MM.1S (cell line): ENCODE results near the gene LRTM2.

Experiments used
- DNase-seq: peaks from one replicate; pipeline ENCODE4 v3.0.0-alpha.2; 2015
- H2AFZ ChIP-seq: fragments of 300-600 bp; sonication (generic); 2 replicates; pipeline ENCODE4 v1.6.0; 2016; ENCODE audit warnings: antibody characterized with exemption, low read length
- H3F3A ChIP-seq: fragments of 300-600 bp; sonication (generic); 2 replicates; pipeline ENCODE4 v1.6.1; 2016; ENCODE audit warnings: mild to moderate bottlenecking, antibody characterized with exemption, low read length, moderate library complexity, mixed read lengths; ENCODE audit not compliant: insufficient read depth
- H3K27ac ChIP-seq: fragments of 300-600 bp; sonication (generic); 2 replicates; pipeline ENCODE4 v1.5.1; 2016; ENCODE audit warnings: mild to moderate bottlenecking, low read length
- H3K27me3 ChIP-seq: fragments of 300-600 bp; sonication (generic); replicated peaks from 2 replicates; pipeline ENCODE4 v1.6.0; 2016; ENCODE audit warnings: low read length; ENCODE audit not compliant: insufficient read depth
- H3K36me3 ChIP-seq: fragments of 300-600 bp; sonication (generic); replicated peaks from 2 replicates; pipeline ENCODE4 v1.6.1; 2016; ENCODE audit warnings: mild to moderate bottlenecking, low read length, mixed read lengths; ENCODE audit not compliant: insufficient read depth
- H3K4me1 ChIP-seq: fragments of 300-600 bp; sonication (generic); 2 replicates; pipeline ENCODE4 v1.6.1; 2016; ENCODE audit warnings: low read length, mixed read lengths
- H3K4me2 ChIP-seq: fragments of 300-600 bp; sonication (generic); 2 replicates; pipeline ENCODE4 v1.6.0; 2016; ENCODE audit warnings: low read depth, low read length
- H3K4me3 ChIP-seq: fragments of 300-600 bp; sonication (generic); 2 replicates; pipeline ENCODE4 v1.5.1; 2016; ENCODE audit warnings: low read length, mixed read lengths
- H3K79me2 ChIP-seq: fragments of 300-600 bp; sonication (generic); 2 replicates; pipeline ENCODE4 v1.6.1; 2016; ENCODE audit warnings: mixed run types, low read length, mixed read lengths
- H3K9ac ChIP-seq: fragments of 300-600 bp; sonication (generic); 2 replicates; pipeline ENCODE4 v1.6.1; 2016; ENCODE audit warnings: low read length, mixed read lengths
- H3K9me2 ChIP-seq: fragments of 300-600 bp; sonication (generic); replicated peaks from 2 replicates; pipeline ENCODE4 v1.6.1; 2016; ENCODE audit warnings: mild to moderate bottlenecking, low read length, mixed read lengths; ENCODE audit not compliant: insufficient read depth
- H3K9me3 ChIP-seq: fragments of 300-600 bp; sonication (generic); replicated peaks from 2 replicates; pipeline ENCODE4 v1.6.1; 2016; ENCODE audit warnings: mild to moderate bottlenecking, low read length, mixed read lengths; ENCODE audit not compliant: insufficient read depth
- H4K20me1 ChIP-seq: fragments of 300-600 bp; sonication (generic); 2 replicates; pipeline ENCODE4 v1.6.1; 2016; ENCODE audit warnings: mild to moderate bottlenecking, low read length, moderate library complexity, mixed read lengths; ENCODE audit not compliant: insufficient read depth
- EZH2 ChIP-seq: fragments of 300-600 bp; sonication (generic); optimal IDR thresholded peaks from 2 replicates; pipeline ENCODE3; 2017; ENCODE audit warnings: low read depth, mild to moderate bottlenecking, antibody characterized with exemption, low read length, mixed read lengths
- EZH2phosphoT487 ChIP-seq: fragments of 300-600 bp; sonication (generic); IDR thresholded peaks from 2 replicates; pipeline ENCODE4 v1.6.1; 2018; ENCODE audit warnings: antibody characterized with exemption, low read length
- TF ChIP-seq, protein P1 (sequence below): fragments of 300-600 bp; sonication (generic); IDR thresholded peaks from 2 replicates; pipeline ENCODE4 v1.5.1; 2016; ENCODE audit warnings: antibody characterized with exemption, low read length, mixed read lengths

LRTM2 gene

DNA sequence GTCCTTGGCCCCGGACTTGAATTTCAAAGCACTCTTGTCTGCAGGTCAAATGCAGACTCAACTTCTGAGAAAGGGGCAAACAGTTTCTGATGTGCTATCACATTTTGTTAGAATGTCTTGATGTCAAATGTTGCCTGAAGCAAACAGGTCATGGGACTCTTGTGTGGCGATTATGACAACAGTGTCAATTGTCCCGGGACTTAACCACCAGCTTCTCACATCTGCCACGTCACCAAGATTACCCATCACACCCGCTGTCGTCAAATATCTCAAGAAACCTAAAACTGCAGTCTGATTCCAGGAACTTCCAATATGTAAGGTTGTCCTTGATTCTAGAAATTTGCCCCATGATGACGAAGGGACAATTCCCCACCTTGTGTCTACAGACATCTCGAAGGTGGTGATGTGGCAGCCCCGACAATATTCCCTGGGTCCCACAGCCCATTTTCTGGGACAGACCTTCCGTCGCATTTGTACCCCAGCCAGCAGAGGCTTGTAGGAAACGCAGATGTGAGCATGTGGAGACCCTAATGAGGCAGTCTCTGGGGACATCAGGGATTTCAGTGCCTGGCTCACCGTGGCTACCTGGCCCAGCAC is 21.3 kb downstream of the LRTM2 start:
- Histone ChIP-seq H3K4me1 (no peaks in the 10 kb centered on the region), H3K79me2 (no peaks in the 10 kb centered on the region), H3K36me3 (no peaks in the 10 kb centered on the region), H3K4me2 (no peak overlapping the region), H3K4me3 (no peak overlapping the region), H3K27me3 (peaks cover 90% of the 10 kb centered on the region), H3K9me2 (no peaks in the 10 kb centered on the region), H4K20me1 (no peaks in the 10 kb centered on the region), H3K9me3 (no peaks in the 10 kb centered on the region), H2AFZ (no peak overlapping the region), H3K27ac (no peak overlapping the region), H3K9ac (no peak overlapping the region), H3F3A (no peaks in the 10 kb centered on the region)
- TF ChIP-seq EZH2, result no peak
- TF ChIP-seq, protein P1, sequence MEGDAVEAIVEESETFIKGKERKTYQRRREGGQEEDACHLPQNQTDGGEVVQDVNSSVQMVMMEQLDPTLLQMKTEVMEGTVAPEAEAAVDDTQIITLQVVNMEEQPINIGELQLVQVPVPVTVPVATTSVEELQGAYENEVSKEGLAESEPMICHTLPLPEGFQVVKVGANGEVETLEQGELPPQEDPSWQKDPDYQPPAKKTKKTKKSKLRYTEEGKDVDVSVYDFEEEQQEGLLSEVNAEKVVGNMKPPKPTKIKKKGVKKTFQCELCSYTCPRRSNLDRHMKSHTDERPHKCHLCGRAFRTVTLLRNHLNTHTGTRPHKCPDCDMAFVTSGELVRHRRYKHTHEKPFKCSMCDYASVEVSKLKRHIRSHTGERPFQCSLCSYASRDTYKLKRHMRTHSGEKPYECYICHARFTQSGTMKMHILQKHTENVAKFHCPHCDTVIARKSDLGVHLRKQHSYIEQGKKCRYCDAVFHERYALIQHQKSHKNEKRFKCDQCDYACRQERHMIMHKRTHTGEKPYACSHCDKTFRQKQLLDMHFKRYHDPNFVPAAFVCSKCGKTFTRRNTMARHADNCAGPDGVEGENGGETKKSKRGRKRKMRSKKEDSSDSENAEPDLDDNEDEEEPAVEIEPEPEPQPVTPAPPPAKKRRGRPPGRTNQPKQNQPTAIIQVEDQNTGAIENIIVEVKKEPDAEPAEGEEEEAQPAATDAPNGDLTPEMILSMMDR, result no peak
- no peak for TF ChIP-seq EZH2phosphoT487
- no peak for DNase-seq

DNA sequence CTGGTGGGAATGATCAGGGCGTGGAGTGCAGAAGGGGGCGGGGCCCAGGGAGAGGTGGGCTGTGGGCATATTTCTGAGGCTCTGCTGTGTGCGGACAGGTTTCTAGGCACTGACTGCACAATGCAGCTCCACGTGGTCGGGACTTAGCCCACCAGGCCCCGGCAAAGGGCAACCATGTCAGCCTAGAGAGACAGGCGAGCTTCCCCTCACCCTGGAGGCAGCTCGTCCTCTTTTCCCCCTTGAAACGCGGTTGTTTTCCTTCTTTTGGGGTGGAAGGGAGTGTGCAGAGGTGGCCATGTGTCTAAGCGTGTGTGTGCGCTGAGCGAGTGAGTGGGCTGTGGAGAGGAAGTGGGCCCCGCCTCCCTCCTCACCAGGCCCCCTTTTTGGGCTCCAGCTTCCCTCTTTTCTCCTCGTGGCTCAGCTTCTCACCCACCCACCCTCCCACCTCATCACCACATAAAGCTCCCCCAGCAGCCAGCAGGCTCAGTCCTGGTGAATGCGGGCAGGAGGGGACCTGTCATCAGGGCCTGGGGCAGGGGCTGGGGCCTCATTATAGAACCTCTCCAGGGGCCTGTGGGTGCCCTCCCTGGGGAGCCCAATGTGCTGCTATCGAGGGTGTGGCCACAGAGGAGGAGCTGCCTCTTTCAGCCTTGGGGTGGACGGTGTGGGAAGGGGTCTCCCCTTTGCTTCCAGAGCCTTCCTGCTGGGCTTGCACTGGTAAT is 22.0 kb downstream of the LRTM2 start:
- no peaks in the 10 kb centered on the region for H4K20me1 ChIP-seq
- H3K4me1 ChIP-seq, result no peaks in the 10 kb centered on the region
- TF ChIP-seq EZH2 (no peak), EZH2phosphoT487 (no peak)
- TF ChIP-seq, protein P1, result no peak
- DNase-seq, result no peak
- H3K9me3 ChIP-seq, result no peaks in the 10 kb centered on the region
- no peaks in the 10 kb centered on the region for H3K79me2 ChIP-seq
- H3K4me2 ChIP-seq, result no peak overlapping the region
- H3K36me3 ChIP-seq, result no peaks in the 10 kb centered on the region
- no peak overlapping the region for H3K4me3 ChIP-seq
- H3F3A ChIP-seq, result no peaks in the 10 kb centered on the region
- peaks cover 88% of the 10 kb centered on the region for H3K27me3 ChIP-seq
- H3K27ac ChIP-seq, result no peak overlapping the region
- no peak overlapping the region for H3K9ac ChIP-seq
- no peaks in the 10 kb centered on the region for H3K9me2 ChIP-seq
- H2AFZ ChIP-seq, result no peak overlapping the region

GRCh38 chr12:1842905-1843640 is 22.7 kb downstream of the LRTM2 start:
- H3K36me3 ChIP-seq, result no peaks in the 10 kb centered on the region
- H4K20me1 ChIP-seq, result no peaks in the 10 kb centered on the region
- no peaks in the 10 kb centered on the region for H3K79me2 ChIP-seq
- no peaks in the 10 kb centered on the region for H3K4me1 ChIP-seq
- H3K4me3 ChIP-seq, result no peak overlapping the region
- no peak overlapping the region for H2AFZ ChIP-seq
- no peaks in the 10 kb centered on the region for H3K9me3 ChIP-seq
- H3F3A ChIP-seq, result no peaks in the 10 kb centered on the region
- DNase-seq, result no peak
- H3K9me2 ChIP-seq, result no peaks in the 10 kb centered on the region
- peaks cover 84% of the 10 kb centered on the region for H3K27me3 ChIP-seq
- H3K4me2 ChIP-seq, result no peak overlapping the region
- no peak overlapping the region for H3K27ac ChIP-seq
- H3K9ac ChIP-seq, result no peak overlapping the region
- TF ChIP-seq EZH2 (no peak), EZH2phosphoT487 (no peak)
- TF ChIP-seq, protein P1, result no peak
